Stimulated activated CD4-positive, alpha-beta T cell treated with anti-CD3 and anti-CD28 coated beads, Interleukin-1b, Interleukin-23, amount 100 ng/mL, for 1 hour (primary cell): ENCODE data around the gene TSPAN5.
A peak's percentile ranks its signal among the peaks of the same experiment; 100 is the strongest.
"Not testable (repeated sequence)": the region's sequence is repeated elsewhere in the genome, so short reads cannot be mapped to it uniquely, and the experiment has no call there.

Source experiments
- DNase-seq, 2 donors: peaks; one replicate each; pipeline ENCODE4 v3.0.0-alpha.2; 2020; ENCODE audit warnings: low read depth in 2 of 2

TSPAN5 gene

DNA sequence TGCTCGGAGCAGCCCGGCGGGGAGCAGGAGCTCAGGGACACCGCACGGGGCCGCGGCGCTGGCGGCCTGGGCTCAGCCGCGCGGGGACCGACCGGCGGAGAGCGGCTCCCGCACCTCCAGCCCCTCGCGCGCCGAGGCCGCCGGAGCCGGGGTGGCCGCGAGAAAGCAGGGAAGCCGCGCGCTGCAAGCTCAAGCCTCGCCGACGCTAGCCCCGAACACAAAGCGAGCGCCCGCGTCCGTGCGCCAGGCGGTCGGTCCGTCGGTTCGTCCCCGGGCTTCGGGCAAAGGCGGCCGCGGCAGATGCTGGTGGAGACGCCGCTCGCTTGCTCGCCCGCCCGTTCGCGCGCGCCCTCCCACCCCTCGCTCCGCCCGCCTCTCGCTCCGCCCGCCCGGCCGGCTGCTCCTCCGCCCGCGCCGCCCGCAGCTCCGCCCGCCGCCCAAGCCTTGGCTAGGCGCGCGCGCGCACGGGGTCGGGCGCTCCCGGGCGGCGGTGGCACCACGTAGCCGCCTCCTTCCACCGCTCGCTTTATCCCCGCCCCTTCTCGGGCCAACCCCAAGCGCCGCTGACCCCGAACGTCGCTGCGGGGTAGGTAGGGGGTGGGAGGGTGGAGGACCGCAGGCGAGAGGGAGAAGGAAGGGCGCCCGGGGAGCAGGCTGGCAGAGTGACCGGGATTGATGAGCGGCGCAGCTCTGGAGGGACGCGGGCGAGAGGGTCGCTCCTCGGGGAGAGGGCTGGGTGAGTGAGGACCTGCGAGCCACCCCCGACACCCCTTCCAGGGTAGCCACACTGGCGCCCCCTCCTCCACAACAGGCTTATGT is at the start of gene TSPAN5:
Gene TSPAN5, minus strand, starts transcription at position 325 of the 819 bp plus-strand sequence.
- DNase-seq, result peak; percentile 57 to 72

DNA sequence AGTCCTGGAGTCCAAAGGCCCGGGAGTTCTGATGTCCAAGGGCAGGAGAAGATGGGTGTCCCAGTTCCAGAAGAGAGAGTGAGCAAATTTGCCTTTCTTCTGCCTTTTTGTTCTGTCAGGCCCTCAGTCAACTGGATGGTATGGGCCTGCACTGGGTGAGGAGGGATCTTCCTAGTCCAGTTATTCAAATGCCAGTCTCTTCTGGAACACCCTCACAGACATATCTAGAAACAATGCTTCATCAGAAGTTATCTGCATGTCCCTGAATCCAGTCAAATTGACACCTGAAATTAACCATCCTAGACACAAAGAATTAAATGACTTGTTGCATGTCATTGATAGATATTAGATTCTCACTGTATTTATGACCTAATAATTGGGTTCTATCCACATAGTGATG is 48.5 kb upstream of the TSPAN5 start:
- DNase-seq, result no peak

DNA sequence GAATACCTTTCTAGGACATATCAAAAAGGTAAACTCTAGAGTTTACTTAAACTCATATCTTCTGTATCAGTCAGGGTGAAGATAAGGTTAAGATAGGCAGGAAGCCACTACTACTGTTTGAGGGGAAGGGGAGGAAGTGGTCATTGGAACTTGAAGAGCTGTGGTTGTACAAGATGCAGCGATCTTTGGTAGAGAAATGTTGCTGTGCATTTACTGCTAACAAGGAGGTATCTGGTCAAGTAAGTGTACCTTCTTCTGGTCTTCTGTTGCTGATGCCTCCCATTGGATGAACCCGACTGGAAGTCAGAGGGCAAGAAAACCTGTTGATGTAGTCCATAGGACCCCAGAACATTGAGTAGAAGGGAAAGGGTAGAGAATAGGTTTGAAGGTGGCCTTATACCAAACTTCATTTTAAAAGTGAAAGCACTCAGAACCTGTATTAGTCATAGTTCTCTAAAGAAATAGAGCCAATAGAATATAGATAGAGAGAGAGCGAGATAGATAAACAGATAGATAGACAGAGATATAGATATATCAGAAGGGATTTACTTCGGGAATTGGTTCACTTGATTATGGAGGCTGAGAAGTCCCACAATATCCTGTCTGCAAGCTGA is 47.9 kb upstream of the TSPAN5 start:
- no peak for DNase-seq

DNA sequence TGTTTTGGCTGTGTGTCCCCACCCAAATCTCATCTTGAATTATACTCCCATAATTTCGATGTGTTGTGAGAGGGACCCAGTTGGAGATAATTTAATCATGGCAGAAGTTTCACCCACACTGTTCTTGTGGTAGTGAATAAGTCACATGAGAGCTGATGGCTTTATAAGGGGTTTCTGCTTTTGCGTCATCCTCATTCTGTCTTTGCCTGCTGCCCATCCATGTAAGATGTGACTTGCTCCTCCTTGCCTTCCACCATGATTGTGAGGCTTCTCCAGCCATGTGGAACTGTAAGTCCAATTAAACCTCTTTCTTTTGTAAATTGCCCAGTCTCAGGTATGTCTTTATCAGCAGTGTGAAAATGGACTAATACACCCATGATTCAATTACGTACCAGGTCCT is 47.2 kb upstream of the TSPAN5 start:
- not testable (repeated sequence) for DNase-seq

DNA sequence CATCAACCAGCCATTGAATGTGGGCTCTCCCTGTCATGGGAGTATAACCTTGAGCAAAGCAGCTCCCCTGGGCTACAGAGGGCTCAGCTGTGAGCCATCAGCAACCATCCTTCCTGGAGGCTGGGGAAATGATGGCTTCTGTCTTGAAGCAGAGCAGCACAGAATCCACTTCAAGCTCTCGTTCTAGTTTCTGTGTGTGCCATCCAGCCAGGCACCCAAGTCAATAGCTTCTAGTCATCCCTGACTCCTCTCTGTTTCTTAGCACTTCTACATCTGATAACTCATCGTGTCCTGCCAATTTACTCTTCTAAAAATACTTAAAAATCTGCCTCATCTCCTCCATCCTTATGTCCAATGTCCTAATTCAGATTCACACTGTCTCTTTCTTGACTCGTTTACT is 42.2 kb upstream of the TSPAN5 start:
- no peak for DNase-seq

DNA sequence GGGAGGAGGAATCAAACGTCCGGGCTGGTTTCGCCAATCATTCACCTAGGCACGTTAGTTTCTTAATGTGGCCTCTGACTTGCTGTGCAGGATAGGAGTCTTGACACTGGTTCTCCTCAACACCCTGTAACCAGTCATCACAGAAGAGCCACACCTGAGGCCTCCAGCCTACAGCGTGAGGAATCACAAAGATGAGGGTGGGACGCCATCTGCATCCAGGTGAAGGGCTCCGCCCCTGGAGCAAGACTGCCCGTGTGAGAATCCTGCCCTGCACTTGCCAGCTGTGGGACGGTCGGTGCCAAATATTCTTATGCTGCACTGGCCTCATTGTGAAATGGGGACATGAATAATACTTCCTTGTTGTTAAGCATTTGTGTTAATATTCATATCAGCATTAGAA is 35.7 kb upstream of the TSPAN5 start:
- no peak for DNase-seq

DNA sequence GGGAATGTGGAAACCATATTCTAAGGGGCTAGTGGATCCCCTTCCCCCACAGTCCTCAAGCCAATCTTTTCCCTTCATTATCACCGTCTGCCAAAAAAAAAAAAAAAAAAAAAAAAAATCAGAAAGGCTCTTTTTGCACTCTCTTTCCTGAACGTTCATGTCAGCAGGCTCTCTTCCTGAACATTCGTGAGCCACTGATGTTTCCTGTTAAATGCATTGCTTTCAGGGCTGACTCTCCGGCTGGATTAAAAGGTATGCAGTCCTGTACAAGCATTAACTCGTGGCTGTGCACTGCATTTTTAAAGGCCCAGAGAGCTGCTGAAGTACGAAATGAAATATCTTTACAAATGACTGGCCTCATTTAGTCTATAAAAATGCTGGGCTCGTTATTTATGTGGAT is 34.0 kb upstream of the TSPAN5 start:
- no peak for DNase-seq

DNA sequence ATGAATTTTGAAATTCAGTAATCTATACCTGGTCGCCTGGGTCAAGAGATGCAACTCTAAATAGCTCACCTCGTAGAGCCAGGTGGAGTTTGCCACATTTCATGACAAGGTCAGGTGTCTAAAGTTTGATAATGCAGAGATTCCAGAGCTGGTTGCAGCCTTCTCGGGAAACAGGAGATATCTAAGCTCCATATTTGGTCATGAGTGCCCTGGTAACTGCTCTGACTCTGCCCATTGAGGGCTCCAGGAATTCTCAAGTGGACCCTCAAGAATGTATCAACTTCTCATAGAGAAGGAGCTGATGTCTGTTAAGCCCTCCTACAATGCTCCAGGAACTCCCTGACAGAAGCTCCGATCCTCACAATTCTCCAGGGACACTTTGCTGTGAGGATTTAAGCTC is 33.2 kb upstream of the TSPAN5 start:
- no peak for DNase-seq

DNA sequence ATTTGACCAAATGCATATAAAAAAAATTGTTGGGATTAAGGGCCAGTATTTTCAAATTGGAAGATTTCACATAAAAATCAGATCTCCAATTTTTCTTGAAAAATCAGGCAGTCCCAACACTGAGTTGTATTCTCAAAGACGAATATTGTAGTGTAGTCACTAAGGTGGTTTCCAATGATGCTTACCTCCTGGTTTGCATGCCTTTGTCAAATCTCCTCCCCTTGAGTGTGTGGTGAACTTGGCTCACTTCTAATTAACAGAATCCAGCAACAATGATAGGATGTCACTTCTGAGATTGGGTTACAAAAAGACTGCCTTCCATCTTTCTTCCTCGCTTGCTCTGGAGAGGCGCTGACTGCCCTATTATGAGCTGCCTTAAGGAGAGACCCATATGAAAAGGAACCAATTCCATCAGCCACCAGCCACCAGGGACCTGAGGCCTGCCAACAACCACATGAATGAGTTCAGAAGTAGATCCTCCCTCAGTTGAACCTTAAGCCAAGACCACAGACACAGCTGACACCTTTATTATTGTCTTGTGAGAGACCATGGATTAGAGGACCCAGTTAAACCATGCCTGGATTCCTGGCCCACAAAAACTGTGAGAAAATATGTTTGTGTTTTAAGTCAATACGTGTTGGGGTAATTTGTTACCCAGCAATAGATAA is 31.2 kb upstream of the TSPAN5 start:
- DNase-seq, result no peak

DNA sequence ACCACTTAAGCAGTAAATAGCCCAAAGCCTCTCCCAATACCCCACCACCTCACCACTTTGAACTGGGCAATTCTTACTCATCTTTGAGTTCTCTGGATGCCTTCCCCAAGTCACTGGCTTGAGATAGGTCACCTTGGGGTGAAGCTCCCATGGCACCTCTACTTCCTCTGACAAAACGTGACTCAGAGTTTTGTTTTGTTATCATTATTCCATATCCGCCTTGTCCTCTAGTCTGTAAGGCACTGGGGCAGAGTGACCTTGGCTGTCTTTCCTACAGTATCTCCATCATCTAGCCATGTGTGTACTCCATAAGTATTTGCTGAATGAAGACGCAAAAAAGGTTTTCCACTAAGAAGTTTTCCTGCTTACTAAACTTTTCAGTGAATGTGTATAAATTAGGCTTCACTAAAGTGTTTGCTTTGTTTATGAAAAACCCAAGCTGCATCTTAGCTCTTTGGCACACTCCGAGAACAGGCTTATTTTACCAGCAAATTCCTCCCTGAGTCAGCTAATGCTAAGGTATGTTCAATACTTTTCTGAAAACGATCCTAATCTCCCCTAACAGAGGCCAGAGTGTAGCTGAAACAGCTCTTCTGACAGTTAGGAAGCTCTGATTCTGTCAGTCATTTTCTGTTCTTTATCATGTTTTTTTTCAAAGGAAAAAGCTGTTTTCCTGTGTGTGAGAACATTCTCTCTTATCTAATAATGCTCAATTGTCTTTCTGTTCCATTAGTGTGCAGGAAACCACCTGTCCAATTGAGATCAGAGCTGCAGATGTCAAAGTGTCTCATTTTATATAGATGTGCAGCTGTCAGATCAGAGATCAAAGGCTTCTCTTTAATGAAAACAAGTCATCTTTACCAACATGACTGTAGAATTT is 30.2 kb upstream of the TSPAN5 start:
- DNase-seq, result no peak

DNA sequence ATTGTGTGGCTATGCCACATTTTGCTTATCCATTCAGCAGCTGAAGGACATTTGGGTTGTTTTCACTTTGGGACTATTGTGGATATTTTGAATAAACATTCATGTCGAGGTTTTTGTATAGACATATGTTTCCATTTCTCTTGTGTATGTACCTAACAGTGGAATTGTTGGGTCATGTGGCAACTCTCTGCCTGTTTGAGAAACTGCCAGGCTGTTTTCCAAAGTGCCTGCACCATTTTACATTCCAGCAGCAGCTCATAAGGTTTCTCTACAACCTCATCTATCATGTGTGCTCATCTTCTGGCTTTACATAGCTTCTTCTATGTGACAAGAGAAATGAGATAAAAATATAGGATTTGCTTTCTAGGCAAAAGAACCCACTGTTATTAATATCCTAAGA is 29.5 kb upstream of the TSPAN5 start:
- no peak for DNase-seq

DNA sequence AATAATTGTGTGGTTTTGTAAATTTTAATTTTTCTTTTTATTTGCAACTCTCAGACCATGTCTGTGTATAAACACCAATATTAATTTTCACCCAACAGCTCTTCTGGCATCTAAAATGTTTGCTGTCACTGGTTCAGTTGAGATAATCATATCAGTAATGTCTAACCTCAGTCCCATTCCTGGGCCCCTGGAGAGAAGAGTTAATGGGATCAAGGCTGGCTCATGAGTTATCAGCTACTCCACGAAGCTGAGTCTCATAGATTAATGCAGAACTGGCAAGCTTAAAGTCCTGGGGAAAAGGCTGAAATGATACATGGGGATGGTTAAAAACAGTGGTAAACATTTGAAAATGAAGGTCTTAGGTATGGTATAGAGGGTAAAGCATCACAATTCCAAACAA is 28.4 kb upstream of the TSPAN5 start:
- no peak for DNase-seq

DNA sequence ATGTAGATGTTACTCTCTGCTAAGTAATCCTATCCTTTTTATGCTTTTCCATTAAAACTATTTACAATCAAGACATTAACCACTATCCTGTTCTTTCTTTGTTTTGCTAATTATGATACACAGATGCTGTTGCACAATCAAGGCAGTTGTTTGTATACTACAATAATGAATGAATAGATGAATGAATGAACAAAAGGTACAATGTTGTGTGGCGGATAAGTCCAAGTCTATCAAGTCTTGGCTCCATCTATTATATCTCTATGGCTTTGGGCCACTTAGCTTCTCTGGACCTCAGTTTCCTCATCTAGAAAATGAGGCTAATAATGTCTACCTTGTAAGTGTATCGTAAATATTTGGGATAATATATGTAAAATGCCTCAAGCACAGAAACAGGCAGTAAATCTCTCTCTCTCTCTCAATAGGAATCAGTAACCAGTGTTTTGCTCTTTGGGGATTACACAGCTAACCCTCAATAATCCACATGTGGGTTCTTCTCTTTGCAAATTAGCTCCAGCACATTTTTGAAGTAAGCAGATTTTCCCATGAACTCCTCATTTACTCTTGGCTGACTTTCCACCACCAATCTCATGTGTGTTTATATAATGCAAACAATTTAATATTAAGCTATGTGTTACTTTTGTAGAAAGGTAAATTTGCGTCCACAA is 27.8 kb upstream of the TSPAN5 start:
- DNase-seq, result no peak

DNA sequence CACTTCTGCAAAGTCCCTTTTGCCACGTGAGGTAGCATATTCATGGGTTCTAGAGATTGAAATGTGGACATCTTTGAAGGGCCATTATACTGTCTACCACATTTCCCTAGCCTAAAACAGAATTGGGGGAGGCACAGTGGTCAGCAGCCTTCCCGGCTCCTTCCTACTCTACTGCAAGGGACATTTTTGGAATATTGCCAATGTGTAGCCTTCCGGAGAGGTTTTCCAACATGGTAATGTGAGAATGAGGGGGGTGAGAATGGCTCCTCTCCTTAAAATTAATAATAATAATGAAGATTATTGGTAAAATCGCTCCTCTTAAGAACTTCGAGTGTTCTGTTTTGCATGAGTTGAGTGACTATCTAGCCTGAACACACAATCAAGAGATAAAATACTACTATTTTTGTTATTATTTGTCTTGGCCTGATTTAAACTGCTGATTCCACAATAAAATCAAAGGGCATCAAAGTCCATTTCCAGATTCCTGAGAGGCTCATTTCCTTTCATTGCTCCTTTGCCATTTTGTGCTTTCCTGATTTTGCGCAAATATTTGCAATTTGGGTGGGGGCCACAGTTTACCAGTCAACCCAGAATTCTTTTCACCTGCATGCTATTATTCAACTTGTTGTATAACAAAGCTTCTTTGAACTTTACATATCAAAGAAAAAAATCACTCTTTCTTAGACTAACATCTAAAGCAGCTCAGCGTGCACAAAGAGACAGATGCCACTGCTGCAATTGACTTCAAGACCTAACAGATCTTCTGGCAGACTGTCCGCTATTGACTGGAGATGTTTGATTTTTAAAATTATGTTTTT is 27.0 kb upstream of the TSPAN5 start:
- DNase-seq, result no peak

DNA sequence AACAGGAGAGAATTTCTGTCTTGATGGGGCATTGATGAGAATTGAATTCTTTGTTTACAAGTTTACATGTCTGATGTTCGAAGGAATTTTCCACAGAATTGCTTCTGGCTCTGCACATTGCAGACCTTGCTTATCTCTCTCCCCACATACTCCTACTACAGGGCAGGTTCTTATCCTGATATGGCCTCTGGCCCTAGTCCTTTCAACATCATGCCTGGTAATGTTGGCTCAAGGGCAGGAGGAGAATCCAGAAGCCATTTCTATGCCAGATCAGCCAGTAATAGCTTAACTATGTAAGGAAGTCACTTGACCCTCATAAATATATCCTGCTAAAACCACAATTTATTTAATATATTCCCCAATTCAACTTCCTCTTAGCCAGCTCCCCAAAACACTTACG is 24.3 kb upstream of the TSPAN5 start:
- no peak for DNase-seq

DNA sequence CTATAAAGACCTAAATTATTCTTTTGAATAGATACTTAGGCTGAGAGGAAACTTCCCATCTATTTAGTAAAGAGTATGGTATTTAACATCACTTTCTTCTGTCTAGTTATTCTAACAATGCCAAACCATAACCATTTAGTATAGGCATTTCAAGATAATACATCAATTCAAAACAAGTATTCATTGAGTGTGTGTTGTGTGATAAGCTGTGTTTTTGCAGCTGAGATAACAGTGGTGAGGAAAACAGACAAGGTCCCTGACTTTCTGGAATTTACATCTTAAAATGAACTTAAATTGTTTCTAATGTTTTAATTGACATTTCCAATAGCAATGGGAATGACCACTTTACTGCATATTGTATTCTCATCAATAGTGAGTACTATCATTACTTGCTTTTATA is 22.4 kb upstream of the TSPAN5 start:
- DNase-seq, result no peak

DNA sequence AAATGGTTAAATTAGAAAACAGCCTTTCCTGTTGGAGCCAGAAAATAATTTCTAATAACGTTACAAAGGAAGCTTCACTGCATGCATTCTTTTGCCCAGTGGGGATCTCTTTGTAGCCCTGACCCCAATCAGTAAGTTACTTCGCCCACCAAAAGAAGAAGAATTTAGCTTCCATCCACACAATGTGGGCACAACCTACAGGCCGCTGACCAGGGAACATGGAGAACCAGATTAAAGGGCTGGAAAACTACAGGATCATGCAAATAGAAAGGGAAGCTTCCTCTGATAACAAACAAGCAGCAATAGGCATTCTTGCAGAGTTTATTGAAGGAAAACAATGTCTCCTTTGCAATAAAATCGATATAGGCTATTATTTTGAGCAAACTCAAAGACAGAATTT is 21.3 kb upstream of the TSPAN5 start:
- no peak for DNase-seq

DNA sequence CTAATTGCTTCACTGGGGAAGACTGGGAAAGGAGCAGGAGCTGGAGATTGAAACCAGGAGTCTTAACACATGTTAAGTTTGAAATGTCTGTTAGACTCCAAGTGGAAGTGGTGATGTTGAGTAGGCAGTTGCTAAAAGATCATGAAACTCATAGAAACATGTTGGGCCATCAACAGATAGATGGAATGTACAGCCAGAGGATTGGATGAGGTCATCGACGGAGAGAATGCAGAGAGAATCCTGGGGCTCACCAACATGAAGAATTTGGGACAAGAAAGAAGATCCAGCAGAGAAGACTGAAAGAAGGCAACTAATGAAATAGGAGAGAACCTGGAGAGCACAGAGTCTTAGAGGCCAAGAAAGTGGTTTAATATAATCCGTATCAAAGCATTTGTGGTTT is 19.4 kb upstream of the TSPAN5 start:
- DNase-seq, result no peak

DNA sequence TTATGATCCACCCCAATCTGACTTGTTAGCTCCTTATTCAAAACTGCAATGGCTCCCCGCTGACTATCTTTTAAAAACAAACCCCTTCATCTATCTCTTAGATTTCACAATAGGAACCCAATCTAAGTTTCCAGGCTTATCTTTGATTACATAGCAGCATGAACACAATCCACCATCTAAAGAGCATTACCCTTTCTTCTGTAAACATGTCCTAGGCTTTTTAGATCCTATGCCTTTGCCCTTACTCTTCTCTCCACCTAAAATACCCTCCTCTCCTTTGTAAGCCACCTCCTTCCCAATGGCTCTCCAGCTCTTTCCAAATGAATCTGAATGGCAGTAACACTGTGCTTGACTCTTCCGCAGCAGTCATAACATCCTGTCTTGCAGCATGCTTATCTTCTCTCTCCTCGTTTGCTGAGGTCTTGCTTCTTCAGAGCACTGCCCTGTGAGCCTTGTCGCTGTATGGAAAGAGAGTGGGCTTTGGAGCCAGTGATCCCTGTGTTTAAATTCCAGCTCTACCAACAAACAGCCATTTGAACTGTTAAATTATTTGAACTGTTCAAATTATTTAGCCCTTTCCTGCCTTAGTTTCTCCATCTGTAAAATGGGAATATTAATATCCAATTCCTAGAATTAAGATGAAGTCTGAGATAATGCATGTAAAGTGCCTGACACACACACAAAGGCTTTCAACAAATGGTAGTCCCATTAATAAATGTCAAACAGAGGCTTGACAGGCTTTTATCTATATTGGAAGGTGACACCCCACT is 16.2 kb upstream of the TSPAN5 start:
- no peak for DNase-seq

DNA sequence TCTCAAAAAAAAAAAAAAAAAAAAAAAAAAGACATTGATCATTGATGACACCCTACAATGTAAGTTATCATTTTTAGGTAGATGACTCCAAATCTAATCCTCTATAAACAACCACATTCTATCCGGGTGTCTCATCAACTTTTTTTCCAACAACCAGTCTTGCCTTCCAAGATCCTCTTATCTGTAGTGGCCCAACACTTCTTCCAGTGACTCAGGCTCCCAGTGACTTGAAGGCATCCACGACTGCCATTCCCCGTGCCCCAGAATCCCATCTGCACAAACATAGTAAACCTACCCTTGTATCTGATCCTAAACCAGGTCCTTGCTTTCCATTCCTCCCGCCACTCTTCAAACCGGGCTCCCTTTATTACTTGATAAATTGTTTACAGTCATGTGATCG is 15.6 kb upstream of the TSPAN5 start:
- DNase-seq, result no peak
